ENCODE measurements around the gene LRP1B. TPM values are rescaled to one million over a fixed set of nuclear protein-coding genes. Genes with fewer than 3 reads are reported as not detected.

LRP1B gene
- total RNA-seq, 1 donor from 2014 or later = 8.8 TPM

GRCh38 chr2:141555876-141556470 is 574.8 kb downstream of the LRP1B start:
- no peak for DNase-seq (ENCODE audit: extremely low spot score in 2 of 2)
- H3K27ac ChIP-seq = no peak overlapping the region
- H3K4me3 ChIP-seq = no peak overlapping the region
- no peaks in the 10 kb centered on the region for H3K36me3 ChIP-seq
- TF ChIP-seq CTCF (IDR thresholded peaks at IDR 0.05) = no peak
- no peak for TF ChIP-seq POLR2A (IDR thresholded peaks at IDR 0.05)
- no peak for TF ChIP-seq POLR2AphosphoS5 (IDR thresholded peaks at IDR 0.05; ENCODE audit: insufficient read depth in 1 of 2, low read depth in 1 of 2)
- intact Hi-C loops (cut with DNase I) = no loop called here
- no peaks in the 10 kb centered on the region for H3K9me3 ChIP-seq
- no peaks in the 10 kb centered on the region for H3K4me1 ChIP-seq
- H3K27me3 ChIP-seq = no peaks in the 10 kb centered on the region

GRCh38 chr2:141554810-141555209 is 576.0 kb downstream of the LRP1B start:
- Histone ChIP-seq H3K4me1 (no peaks in the 10 kb centered on the region), H3K36me3 (no peaks in the 10 kb centered on the region), H3K4me3 (no peak overlapping the region), H3K27ac (no peak overlapping the region), H3K27me3 (no peaks in the 10 kb centered on the region), H3K9me3 (no peaks in the 10 kb centered on the region)
- intact Hi-C loops (cut with DNase I) = no loop called here
- DNase-seq (ENCODE audit: extremely low spot score in 2 of 2) = no peak
- TF ChIP-seq POLR2A (IDR thresholded peaks at IDR 0.05) = no peak
- no peak for TF ChIP-seq POLR2AphosphoS5 (IDR thresholded peaks at IDR 0.05; ENCODE audit: insufficient read depth in 1 of 2, low read depth in 1 of 2)
- TF ChIP-seq CTCF (IDR thresholded peaks at IDR 0.05) = no peak

GRCh38 chr2:141534666-141535362 is 596.0 kb downstream of the LRP1B start:
- no peak for DNase-seq (ENCODE audit: extremely low spot score in 2 of 2)
- Histone ChIP-seq H3K36me3 (no peaks in the 10 kb centered on the region), H3K4me3 (no peak overlapping the region), H3K4me1 (no peaks in the 10 kb centered on the region), H3K9me3 (no peaks in the 10 kb centered on the region), H3K27me3 (no peaks in the 10 kb centered on the region), H3K27ac (no peak overlapping the region)
- TF ChIP-seq POLR2A (IDR thresholded peaks at IDR 0.05) = no peak
- TF ChIP-seq CTCF (IDR thresholded peaks at IDR 0.05) = no peak
- TF ChIP-seq POLR2AphosphoS5 (IDR thresholded peaks at IDR 0.05; ENCODE audit: insufficient read depth in 1 of 2, low read depth in 1 of 2) = no peak
- intact Hi-C loops (cut with DNase I) = no loop called here

DNA sequence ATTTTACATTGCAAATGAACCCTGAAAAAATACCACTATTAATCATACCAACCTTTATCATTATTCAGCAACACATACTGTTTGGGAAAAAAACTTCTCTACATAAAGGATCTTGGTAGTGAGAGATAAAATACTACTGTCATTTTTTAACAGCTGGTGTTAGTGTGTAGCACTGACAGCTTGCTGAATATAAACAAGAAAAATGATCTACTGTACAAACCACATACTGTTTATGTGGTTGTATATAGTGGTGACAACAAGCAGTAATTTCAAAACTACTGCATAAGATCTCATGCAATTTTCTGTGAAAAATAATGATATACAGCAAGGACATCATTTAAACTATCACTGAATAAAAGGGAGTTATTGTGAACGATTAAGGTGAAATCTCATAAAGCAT is 601.2 kb downstream of the LRP1B start:
- no peaks in the 10 kb centered on the region for H3K4me1 ChIP-seq
- intact Hi-C loops (cut with DNase I) = no loop called here
- H3K27me3 ChIP-seq = no peaks in the 10 kb centered on the region
- TF ChIP-seq POLR2AphosphoS5 (IDR thresholded peaks at IDR 0.05; ENCODE audit: insufficient read depth in 1 of 2, low read depth in 1 of 2) = no peak
- TF ChIP-seq CTCF (IDR thresholded peaks at IDR 0.05) = no peak
- no peak for TF ChIP-seq POLR2A (IDR thresholded peaks at IDR 0.05)
- no peaks in the 10 kb centered on the region for H3K9me3 ChIP-seq
- H3K36me3 ChIP-seq = no peaks in the 10 kb centered on the region
- no peak overlapping the region for H3K27ac ChIP-seq
- no peak for DNase-seq (ENCODE audit: extremely low spot score in 2 of 2)
- H3K4me3 ChIP-seq = no peak overlapping the region

DNA sequence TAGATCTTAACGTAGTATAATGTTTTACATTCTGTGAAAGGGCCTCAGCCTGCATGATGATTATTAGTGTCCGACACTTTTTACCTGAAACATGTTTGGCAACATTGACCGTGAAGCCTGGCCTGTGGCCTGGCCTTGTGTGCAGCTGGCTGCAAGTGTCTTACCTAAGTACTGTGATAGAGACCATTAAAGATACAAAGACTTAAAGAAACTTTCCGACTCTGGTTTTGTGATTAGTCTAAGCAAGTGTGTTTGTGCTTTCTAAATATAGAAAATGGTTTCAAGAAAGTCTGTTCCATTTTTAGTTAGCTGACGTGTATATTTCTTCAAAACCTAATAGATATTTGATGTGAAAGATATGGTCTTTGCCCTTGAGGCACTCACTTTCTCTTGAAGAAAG is 601.8 kb downstream of the LRP1B start:
- H3K4me3 ChIP-seq = no peak overlapping the region
- H3K36me3 ChIP-seq = no peaks in the 10 kb centered on the region
- TF ChIP-seq CTCF (IDR thresholded peaks at IDR 0.05) (no peak), POLR2A (IDR thresholded peaks at IDR 0.05) (no peak), POLR2AphosphoS5 (IDR thresholded peaks at IDR 0.05; ENCODE audit: insufficient read depth in 1 of 2, low read depth in 1 of 2) (no peak)
- H3K27me3 ChIP-seq = no peaks in the 10 kb centered on the region
- no peaks in the 10 kb centered on the region for H3K4me1 ChIP-seq
- intact Hi-C loops (cut with DNase I) = no loop called here
- DNase-seq (ENCODE audit: extremely low spot score in 2 of 2) = no peak
- no peak overlapping the region for H3K27ac ChIP-seq
- no peaks in the 10 kb centered on the region for H3K9me3 ChIP-seq

Measured in vagina (tissue), 2 donors.